CD4-positive, alpha-beta T cell treated with Interleukin-6 for 4 hours (primary cell): ENCODE data around the gene CLCN4.

Source experiments
- DNase-seq: peaks from one replicate; pipeline ENCODE4 v3.0.0-alpha.2; 2020; ENCODE audit warnings: mixed read lengths

The CLCN4 gene

GRCh38 chrX:10168226-10168625, 11.5 kb downstream of the CLCN4 start:
- no peak for DNase-seq

GRCh38 chrX:10169175-10169574, 12.4 kb downstream of the CLCN4 start:
- DNase-seq, result no peak

GRCh38 chrX:10171249-10171648, 14.5 kb downstream of the CLCN4 start:
- DNase-seq, result no peak

GRCh38 chrX:10172877-10173276, 16.1 kb downstream of the CLCN4 start:
- no peak for DNase-seq

- no peak for DNase-seq
Measured at GRCh38 chrX:10173331-10173900, 16.6 kb downstream of the CLCN4 start.

- no peak for DNase-seq
Measured at GRCh38 chrX:10174051-10174450, 17.3 kb downstream of the CLCN4 start.

- DNase-seq, result no peak
Measured at GRCh38 chrX:10174810-10175209, 18.0 kb downstream of the CLCN4 start.

GRCh38 chrX:10175319-10175871, 18.6 kb downstream of the CLCN4 start:
- no peak for DNase-seq

- no peak for DNase-seq
Measured at GRCh38 chrX:10176121-10177003, 19.6 kb downstream of the CLCN4 start.

- DNase-seq, result no peak
Measured at GRCh38 chrX:10177004-10177396, 20.2 kb downstream of the CLCN4 start.

GRCh38 chrX:10177601-10178000, 20.8 kb downstream of the CLCN4 start:
- no peak for DNase-seq

GRCh38 chrX:10178866-10179463, 22.2 kb downstream of the CLCN4 start:
- DNase-seq, result no peak

GRCh38 chrX:10183760-10184159, 27.0 kb downstream of the CLCN4 start:
- no peak for DNase-seq

GRCh38 chrX:10184411-10184810, 27.6 kb downstream of the CLCN4 start:
- no peak for DNase-seq

- no peak for DNase-seq
Measured at GRCh38 chrX:10186355-10186754, 29.6 kb downstream of the CLCN4 start.

- no peak for DNase-seq
Measured at GRCh38 chrX:10187421-10187820, 30.6 kb downstream of the CLCN4 start.

- peak; percentile 78 for DNase-seq
Measured at GRCh38 chrX:10189317-10190268, 32.8 kb downstream of the CLCN4 start.

- no peak for DNase-seq
Measured at GRCh38 chrX:10190367-10190766, 33.6 kb downstream of the CLCN4 start.

GRCh38 chrX:10193587-10193986, 36.8 kb downstream of the CLCN4 start:
- no peak for DNase-seq

- DNase-seq, result no peak
Measured at GRCh38 chrX:10195425-10195824, 38.6 kb downstream of the CLCN4 start.

GRCh38 chrX:10195947-10196346, 39.2 kb downstream of the CLCN4 start:
- DNase-seq, result no peak
